A549 (cell line): Measurements from ENCODE around the gene SNF8. TPM values are rescaled to one million over a fixed set of nuclear protein-coding genes. Genes with fewer than 3 reads are reported as not detected.

Experiments used
- ATAC-seq, 2 experiments: fragments of 200-7000 bp in 1 of 2; fragments of >200 bp in 1 of 2; cut with Nextera tagmentation in 1 of 2; cut with Tn5 transposase in 1 of 2; 3 replicates each; pipeline versions ENCODE4 v1.8.0 to v1.9.1; 2018 to 2020; ENCODE audit warnings: mild to moderate bottlenecking in 1 of 2, moderate library complexity in 1 of 2
- CTCF ChIA-PET: fragments of 300-600 bp; sonication (Branson Sonifier 250); formaldehyde crosslinking; extraction: SDS; loops from one replicate; lab custom pipeline; 2021; ENCODE audit warnings: antibody characterized with exemption, inconsistent platforms; lab: Yijun Ruan, JAX
- POLR2A ChIA-PET: fragments of 350-600 bp; formaldehyde crosslinking; extraction: SDS; loops from one replicate; lab custom pipeline; 2021; ENCODE audit warnings: antibody characterized with exemption, inconsistent platforms; lab: Yijun Ruan, JAX
- DNase-seq, 2 experiments: peaks; one replicate each; pipeline versions ENCODE4 v3.0.0 to v3.0.0-alpha.2; 2011 to 2016; ENCODE audit warnings: low read depth in 1 of 2, low spot score in 1 of 2
- FAIRE-seq: peaks from 2 replicates; lab custom pipeline; 2011; peaks lifted over from hg19 to GRCh38; lab: Jason Lieb, UNC
- H3K27ac ChIP-seq, 2 experiments: fragments of >200 bp; sonication (Bioruptor Twin); formaldehyde crosslinking; 3 replicates each; pipeline ENCODE4 v1.5.1; 2016 to 2017
- H3K4me1 ChIP-seq: fragments of >200 bp; sonication (Bioruptor Twin); formaldehyde crosslinking; 3 replicates; pipeline ENCODE4 v1.6.1; 2016
- H3K4me2 ChIP-seq: fragments of >200 bp; sonication (Bioruptor Twin); formaldehyde crosslinking; 3 replicates; pipeline ENCODE4 v1.6.1; 2016
- H3K4me3 ChIP-seq: fragments of >200 bp; sonication (Bioruptor Twin); formaldehyde crosslinking; 3 replicates; pipeline ENCODE4 v1.5.1; 2016
- H3K9me3 ChIP-seq: fragments of >200 bp; sonication (Bioruptor Twin); formaldehyde crosslinking; 3 replicates; pipeline ENCODE4 v1.6.1; 2016
- ATOH8 ChIP-seq: fragments of 250-450 bp; sonication (Bioruptor Pico); IDR thresholded peaks from 2 replicates; pipeline ENCODE4 v1.5.0; 2020; ENCODE audit warnings: low read depth, mild to moderate bottlenecking, moderate library complexity
- CBX8 ChIP-seq: fragments of 200-600 bp; sonication (generic); IDR thresholded peaks from 2 replicates; pipeline ENCODE4 v1.6.1; 2016
- CEBPB ChIP-seq, 2 experiments: fragments of >200 bp in 1 of 2; sonication (Bioruptor Twin) in 1 of 2; formaldehyde crosslinking in 1 of 2; IDR thresholded peaks; 2 replicates each; pipeline ENCODE4 v1.6.1; 2012 to 2016
- E2F6 ChIP-seq: IDR thresholded peaks from 2 replicates; pipeline ENCODE4 v1.6.1; 2012; ENCODE audit warnings: low read depth, borderline replicate concordance
- FOSL2 ChIP-seq, 2 experiments: fragments of 450-650 bp in 1 of 2; fragments of >200 bp in 1 of 2; sonication (Bioruptor Twin) in 1 of 2; formaldehyde crosslinking; IDR thresholded peaks; 2 replicates each; pipeline versions ENCODE4 v1.5.0 to v1.6.1; 2016 to 2020; ENCODE audit warnings: mild to moderate bottlenecking in 1 of 2, moderate library complexity in 1 of 2
- HES2 ChIP-seq: fragments of >200 bp; sonication (Bioruptor Twin); formaldehyde crosslinking; IDR thresholded peaks from 2 replicates; pipeline ENCODE4 v1.6.1; 2016
- HEYL ChIP-seq: fragments of 250-450 bp; sonication (Bioruptor Pico); IDR thresholded peaks from 2 replicates; pipeline ENCODE4 v1.8.0; 2021; ENCODE audit warnings: mild to moderate bottlenecking, moderate library complexity
- HOXB5 ChIP-seq: fragments of 250-450 bp; sonication (Bioruptor Pico); IDR thresholded peaks from 2 replicates; pipeline ENCODE4 v1.5.0; 2020; ENCODE audit warnings: mild to moderate bottlenecking, moderate library complexity
- KDM1A ChIP-seq: fragments of 200-600 bp; sonication (generic); IDR thresholded peaks from 2 replicates; pipeline ENCODE4 v1.6.1; 2016; ENCODE audit warnings: low read depth, mild to moderate bottlenecking
- MAX ChIP-seq: IDR thresholded peaks from 2 replicates; pipeline ENCODE4 v1.6.1; 2012
- NPAS2 ChIP-seq: fragments of 250-450 bp; sonication (Bioruptor Pico); IDR thresholded peaks from 2 replicates; pipeline ENCODE4 v1.8.0; 2022; ENCODE audit warnings: mild to moderate bottlenecking, moderate library complexity, borderline replicate concordance
- NR3C1 ChIP-seq: fragments of >200 bp; sonication (Bioruptor Twin); formaldehyde crosslinking; IDR thresholded peaks from 3 replicates; pipeline ENCODE4 v1.6.1; 2017
- RAD21 ChIP-seq, 2 experiments: fragments of >200 bp in 1 of 2; sonication (Bioruptor Twin) in 1 of 2; formaldehyde crosslinking in 1 of 2; IDR thresholded peaks in 1 of 2; conservative IDR thresholded peaks in 1 of 2; 2 replicates in 1 of 2; 3 replicates in 1 of 2; pipeline ENCODE4 v1.6.1; 2012 to 2018; ENCODE audit warnings: inconsistent platforms in 1 of 2
- REST ChIP-seq: fragments of 200-600 bp; sonication (generic); IDR thresholded peaks from 2 replicates; pipeline ENCODE4 v1.6.1; 2016; ENCODE audit warnings: antibody characterized with exemption, mild to moderate bottlenecking, moderate library complexity
- RNF2 ChIP-seq: fragments of 200-600 bp; sonication (generic); IDR thresholded peaks from 2 replicates; pipeline ENCODE4 v1.6.1; 2016; ENCODE audit warnings: low read depth, mild to moderate bottlenecking, antibody characterized with exemption, moderate library complexity, borderline replicate concordance
- TFCP2L1 ChIP-seq: fragments of 250-450 bp; sonication (Bioruptor Pico); IDR thresholded peaks from 2 replicates; pipeline ENCODE4 v1.5.0; 2021; ENCODE audit warnings: mild to moderate bottlenecking
- ZC3H11A ChIP-seq: fragments of 450-650 bp; IDR thresholded peaks from 2 replicates; pipeline ENCODE4 v1.6.1; 2014; ENCODE audit warnings: antibody characterized with exemption, mild to moderate bottlenecking
- WGBS: methylation state at CpG from one replicate; pipeline ENCODE4 v1.1.6; 2017; ENCODE audit errors: missing lambda C conversion rate; 5-methylcytosine and 5-hydroxymethylcytosine counted together
- polyA plus RNA-seq, 4 experiments: library from polyadenylated mRNA; depleted of rRNA in 3 of 4; stranded (reverse); fragments of >200 nt; fragmentation: RNase III in 1 of 4; extraction: RNeasy Plus Mini Kit Qiagen cat#74134 plus additional on column Dnase treatment in 1 of 4; gene quantifications; 2 replicates in 3 of 4; 3 replicates in 1 of 4; pipeline ENCODE4 v1.2.3, GENCODE V29; 2011 to 2017

SNF8 gene
- polyA plus RNA-seq, 2 of the 4 experiments (the other 2 are of a cell fraction): 209 to 320 TPM

GRCh38 chr17:48901241-48901640, 43.4 kb downstream of the SNF8 start:
- no peak for DNase-seq
- H3K9me3 ChIP-seq: no peaks in the 10 kb centered on the region
- no peak overlapping the region for H3K4me3 ChIP-seq
- 80% methylated on average over 1 of the region's 1 CpG for WGBS
- CTCF ChIA-PET: interaction anchor here (0.9 to 5.0 kb wide), 5 partner anchors 9 to 131 kb away, joined by 4 to 32 read pairs (median 5); partner anchors contain the start of gene ATP5MC1
- H3K4me1 ChIP-seq: peaks cover 27% of the 10 kb centered on the region
- no peak overlapping the region for H3K27ac ChIP-seq
- TF ChIP-seq TFCP2L1 (no peak), KDM1A (no peak), ZC3H11A (no peak), RAD21 (conservative IDR thresholded peaks at IDR 0.05 in 1 of 2, IDR thresholded peaks at IDR 0.05 in 1 of 2) (no peak), CEBPB (IDR thresholded peaks at IDR 0.05) (no peak), NR3C1 (no peak), RNF2 (no peak), FOSL2 (IDR thresholded peaks at IDR 0.05) (no peak), FOSL2 (CRISPR knock-in tag; IDR thresholded peaks at IDR 0.05) (no peak), NPAS2 (no peak), HEYL (no peak), E2F6 (no peak), ATOH8 (no peak), HOXB5 (no peak), REST (no peak), MAX (no peak), CBX8 (no peak), HES2 (no peak)
- TF ChIP-seq, all 56 proteins: peak for 0
- POLR2A ChIA-PET: no interaction called here
- ATAC-seq: peak; percentile 17 to 44; a peak in 4 of 6 replicates
- FAIRE-seq: no peak
- H3K4me2 ChIP-seq: no peak overlapping the region

- POLR2A ChIA-PET: no interaction called here
- H3K27ac ChIP-seq: no peak overlapping the region
- ATAC-seq: no peak
These were observed 49.8 kb downstream of the SNF8 start for GRCh38 chr17:48894886-48895285.

More at GRCh38 chr17:48894886-48895285, 49.8 kb downstream of the SNF8 start:
- CTCF ChIA-PET: interaction anchor here (0.8 to 76.6 kb wide), 10 partner anchors 11 to 223 kb away, joined by 3 to 3251 read pairs (median 5); partner anchors contain the start of genes CALCOCO2 and TTLL6
- Histone ChIP-seq H3K4me2 (no peak overlapping the region), H3K4me1 (peaks cover 30% of the 10 kb centered on the region), H3K9me3 (no peaks in the 10 kb centered on the region), H3K4me3 (no peak overlapping the region)
- no peak for DNase-seq
- TF ChIP-seq ZC3H11A (no peak), CBX8 (no peak)
- no peak for FAIRE-seq
- 86% methylated on average over 3 of the region's 3 CpGs for WGBS
